ENCODE data around the gene SH3TC2. TPM values are rescaled to one million over a fixed set of nuclear protein-coding genes. Genes with fewer than 3 reads are reported as not detected.
A peak's percentile ranks its signal among the peaks of the same experiment; 100 is the strongest.

The SH3TC2 gene
- total and polyA plus RNA-seq, 4 donors, result 0.28 to 3.3 (median 0.64) TPM

GRCh38 chr5:148984345-148984744, 78.5 kb downstream of the SH3TC2 start:
- Histone ChIP-seq H3K9ac (ENCODE audit: insufficient read depth in 1 of 2, low read length in 2 of 2) (no peak overlapping the region), H3K36me3 (ENCODE audit: control insufficient read depth in 4 of 4, insufficient read depth in 4 of 4, low read length in 4 of 4) (no peaks in the 10 kb centered on the region), H3K4me1 (ENCODE audit: control insufficient read depth in 5 of 5, insufficient read depth in 5 of 5, low read length in 5 of 5) (peaks cover 0 to 6% (median 3%) of the 10 kb centered on the region in 5 donors), H3K9me3 (ENCODE audit: control insufficient read depth in 4 of 4, insufficient read depth in 3 of 4, low read length in 3 of 4) (no peaks in the 10 kb centered on the region), H3K4me3 (no peak overlapping the region), H3K27me3 (ENCODE audit: control insufficient read depth in 3 of 3, insufficient read depth in 3 of 3, low read length in 2 of 3) (no peaks in the 10 kb centered on the region), H3K27ac (ENCODE audit: low read depth in 1 of 2, low read length in 1 of 2) (no peak overlapping the region)
- DNase-seq, result no peak
- no peak for ATAC-seq (ENCODE audit: insufficient read depth, low FRiP score)
- TF ChIP-seq CTCF (IDR thresholded peaks at IDR 0.05; ENCODE audit: control extremely low read depth, extremely low read depth), result no peak
- 63 to 100% methylated on average over 1 of the region's 1 CpG for WGBS, 2 donors

GRCh38 chr5:148981353-148981752, 81.5 kb downstream of the SH3TC2 start:
- no peak overlapping the region for H3K4me3 ChIP-seq
- H3K27me3 ChIP-seq (ENCODE audit: control insufficient read depth in 3 of 3, insufficient read depth in 3 of 3, low read length in 2 of 3), result no peaks in the 10 kb centered on the region
- no peaks in the 10 kb centered on the region for H3K9me3 ChIP-seq (ENCODE audit: control insufficient read depth in 4 of 4, insufficient read depth in 3 of 4, low read length in 3 of 4)
- ATAC-seq (ENCODE audit: insufficient read depth, low FRiP score), result no peak
- peak in 2 of 3 donors; percentile 40 to 69 for DNase-seq
- no peaks in the 10 kb centered on the region for H3K36me3 ChIP-seq (ENCODE audit: control insufficient read depth in 4 of 4, insufficient read depth in 4 of 4, low read length in 4 of 4)
- WGBS, 2 donors, result 53 to 71% methylated on average over 6 of the region's 6 CpGs
- no peak for TF ChIP-seq CTCF (IDR thresholded peaks at IDR 0.05; ENCODE audit: control extremely low read depth, extremely low read depth)
- H3K4me1 ChIP-seq (ENCODE audit: control insufficient read depth in 5 of 5, insufficient read depth in 5 of 5, low read length in 5 of 5), result peaks cover 0 to 14% (median 5%) of the 10 kb centered on the region in 5 donors
- H3K9ac ChIP-seq (ENCODE audit: insufficient read depth in 1 of 2, low read length in 2 of 2), result no peak overlapping the region
- H3K27ac ChIP-seq (ENCODE audit: low read depth in 1 of 2, low read length in 1 of 2), result no peak overlapping the region

- 97 to 98% methylated on average over 3 of the region's 3 CpGs for WGBS, 2 donors
- Histone ChIP-seq H3K27me3 (ENCODE audit: control insufficient read depth in 3 of 3, insufficient read depth in 3 of 3, low read length in 2 of 3) (no peaks in the 10 kb centered on the region), H3K27ac (ENCODE audit: low read depth in 1 of 2, low read length in 1 of 2) (no peak overlapping the region), H3K36me3 (ENCODE audit: control insufficient read depth in 4 of 4, insufficient read depth in 4 of 4, low read length in 4 of 4) (no peaks in the 10 kb centered on the region), H3K4me1 (ENCODE audit: control insufficient read depth in 5 of 5, insufficient read depth in 5 of 5, low read length in 5 of 5) (peaks cover 0 to 15% (median 5%) of the 10 kb centered on the region in 5 donors), H3K9me3 (ENCODE audit: control insufficient read depth in 4 of 4, insufficient read depth in 3 of 4, low read length in 3 of 4) (no peaks in the 10 kb centered on the region), H3K4me3 (no peak overlapping the region), H3K9ac (ENCODE audit: insufficient read depth in 1 of 2, low read length in 2 of 2) (no peak overlapping the region)
- no peak for TF ChIP-seq CTCF (IDR thresholded peaks at IDR 0.05; ENCODE audit: control extremely low read depth, extremely low read depth)
- ATAC-seq (ENCODE audit: insufficient read depth, low FRiP score), result no peak
- no peak for DNase-seq
These were observed 82.1 kb downstream of the SH3TC2 start for GRCh38 chr5:148980731-148981130.

- Histone ChIP-seq H3K27me3 (ENCODE audit: control insufficient read depth in 3 of 3, insufficient read depth in 3 of 3, low read length in 2 of 3) (no peaks in the 10 kb centered on the region), H3K4me3 (no peak overlapping the region), H3K9ac (ENCODE audit: insufficient read depth in 1 of 2, low read length in 2 of 2) (no peak overlapping the region), H3K27ac (ENCODE audit: low read depth in 1 of 2, low read length in 1 of 2) (peak overlapping the region in 1 of 2 donors; percentile 58), H3K9me3 (ENCODE audit: control insufficient read depth in 4 of 4, insufficient read depth in 3 of 4, low read length in 3 of 4) (no peaks in the 10 kb centered on the region), H3K36me3 (ENCODE audit: control insufficient read depth in 4 of 4, insufficient read depth in 4 of 4, low read length in 4 of 4) (no peaks in the 10 kb centered on the region), H3K4me1 (ENCODE audit: control insufficient read depth in 5 of 5, insufficient read depth in 5 of 5, low read length in 5 of 5) (peaks cover 0 to 15% (median 5%) of the 10 kb centered on the region in 5 donors)
- ATAC-seq (ENCODE audit: insufficient read depth, low FRiP score), result peak; percentile 66
- no peak for TF ChIP-seq CTCF (IDR thresholded peaks at IDR 0.05; ENCODE audit: control extremely low read depth, extremely low read depth)
- no peak for DNase-seq
- 68 to 82% methylated on average over 6 to 7 of the region's 7 CpGs for WGBS, 2 donors
These were observed 83.7 kb downstream of the SH3TC2 start for GRCh38 chr5:148979083-148979723.

All from lung (tissue), 12 donors.